ENCODE data around the gene C12orf57.

C12orf57 gene

DNA sequence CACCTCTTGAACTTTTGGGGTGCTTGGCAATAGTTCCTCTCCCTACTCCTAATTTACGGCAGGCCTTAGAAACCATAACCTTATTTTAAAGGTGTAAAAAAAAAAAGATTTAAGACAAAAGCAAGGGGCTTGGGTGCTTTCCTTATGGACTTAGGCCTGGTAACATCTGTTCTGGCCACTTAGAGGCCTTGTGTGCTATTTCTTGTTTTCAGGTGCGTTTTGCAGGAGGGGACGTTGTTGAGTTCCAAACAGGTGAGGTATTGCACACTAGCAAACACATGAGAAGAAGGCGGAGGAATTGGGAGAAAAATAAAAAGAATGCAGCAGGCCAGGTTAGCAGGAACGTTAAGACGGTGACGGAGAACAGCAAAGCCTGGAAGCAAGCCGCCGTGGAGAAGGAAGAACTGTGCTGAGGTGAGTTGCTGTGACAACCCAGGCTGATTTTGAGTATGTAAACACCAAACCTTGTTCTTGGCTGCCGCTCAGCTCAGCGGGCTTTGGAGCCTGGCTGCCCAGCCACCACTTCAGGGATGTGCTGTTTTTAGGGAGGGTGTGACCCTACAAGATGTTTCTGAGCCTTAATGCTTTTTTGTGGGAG, 44.2 kb downstream of the C12orf57 start:
- no peak for DNase-seq (ENCODE audit: low read depth in 1 of 2, low spot score in 1 of 2)

Data from activated T-helper 1 cell treated with anti-CD3 and anti-CD28 coated beads, Interleukin-2, amount 50 U/mL, for 16 hours (primary cell).